ENCODE measurements around the gene UBAC2. TPM values are rescaled to one million over a fixed set of nuclear protein-coding genes. Genes with fewer than 3 reads are reported as not detected.
A peak's percentile ranks its signal among the peaks of the same experiment; 100 is the strongest.
"Not testable (repeated sequence)": the region's sequence is repeated elsewhere in the genome, so short reads cannot be mapped to it uniquely, and the experiment has no call there.

UBAC2 gene
- total RNA-seq, 2 donors from 2014 or later = 72.7 to 80.4 TPM

- Histone ChIP-seq H3K9me3 (ENCODE audit: control insufficient read depth, low read length) (no peaks in the 10 kb centered on the region), H3K27me3 (ENCODE audit: control insufficient read depth, insufficient read depth, low read length, poor library complexity, severe bottlenecking) (no peaks in the 10 kb centered on the region), H3K4me3 (ENCODE audit: low read length) (no peak overlapping the region), H3K27ac (ENCODE audit: low read depth, low read length) (no peak overlapping the region), H3K36me3 (ENCODE audit: control insufficient read depth, insufficient read depth, low read length) (no peaks in the 10 kb centered on the region), H3K9ac (ENCODE audit: extremely low read depth, low read length, poor library complexity, severe bottlenecking) (no peak overlapping the region), H3K4me1 (ENCODE audit: control insufficient read depth, insufficient read depth, low read length) (no peaks in the 10 kb centered on the region)
- Mint-ChIP-seq H3K4me1 (peaks cover 8% of the 10 kb centered on the region), H3K27me3 (ENCODE audit: insufficient read depth) (no peaks in the 10 kb centered on the region), H3K4me3 (no peak overlapping the region), H3K9me3 (peaks cover 1% of the 10 kb centered on the region), H3K27ac (no peak overlapping the region), H3K36me3 (ENCODE audit: low read depth) (peaks cover 11% of the 10 kb centered on the region)
- no peak for DNase-seq
- no peak for TF ChIP-seq CTCF (conservative IDR thresholded peaks at IDR 0.05)
- WGBS, 2 experiments (ENCODE audit: insufficient coverage in 1 of 2, insufficient read length in 1 of 2) = 95 to 97% methylated on average over 7 to 13 of the region's 15 CpGs
Measured at GRCh38 chr13:99227909-99228688, 27.4 kb downstream of the UBAC2 start.

- no peaks in the 10 kb centered on the region for H3K27me3 ChIP-seq (ENCODE audit: control insufficient read depth, insufficient read depth, low read length, poor library complexity, severe bottlenecking)
- H3K36me3 ChIP-seq (ENCODE audit: control insufficient read depth, insufficient read depth, low read length) = no peaks in the 10 kb centered on the region
- H3K27me3 Mint-ChIP-seq (ENCODE audit: insufficient read depth) = no peaks in the 10 kb centered on the region
- H3K4me1 Mint-ChIP-seq = peaks cover 8% of the 10 kb centered on the region
- no peak overlapping the region for H3K4me3 ChIP-seq (ENCODE audit: low read length)
- DNase-seq = no peak
- H3K4me1 ChIP-seq (ENCODE audit: control insufficient read depth, insufficient read depth, low read length) = no peaks in the 10 kb centered on the region
- no peak overlapping the region for H3K27ac ChIP-seq (ENCODE audit: low read depth, low read length)
- H3K4me3 Mint-ChIP-seq = no peak overlapping the region
- peaks cover 9% of the 10 kb centered on the region for H3K36me3 Mint-ChIP-seq (ENCODE audit: low read depth)
- 88 to 91% methylated on average over 9 to 13 of the region's 13 CpGs for WGBS, 2 experiments (ENCODE audit: insufficient coverage in 1 of 2, insufficient read length in 1 of 2)
- H3K9me3 ChIP-seq (ENCODE audit: control insufficient read depth, low read length) = no peaks in the 10 kb centered on the region
- TF ChIP-seq CTCF (conservative IDR thresholded peaks at IDR 0.05) = no peak
- peak overlapping the region; percentile 72 for H3K27ac Mint-ChIP-seq
- H3K9me3 Mint-ChIP-seq = no peaks in the 10 kb centered on the region
- H3K9ac ChIP-seq (ENCODE audit: extremely low read depth, low read length, poor library complexity, severe bottlenecking) = no peak overlapping the region
Measured at GRCh38 chr13:99228737-99229691, 28.4 kb downstream of the UBAC2 start.

- not testable (repeated sequence) for H3K4me3 ChIP-seq (ENCODE audit: low read length); H3K27ac Mint-ChIP-seq; H3K27ac ChIP-seq (ENCODE audit: low read depth, low read length); H3K36me3 Mint-ChIP-seq (ENCODE audit: low read depth); H3K9me3 Mint-ChIP-seq; H3K36me3 ChIP-seq (ENCODE audit: control insufficient read depth, insufficient read depth, low read length); H3K27me3 ChIP-seq (ENCODE audit: control insufficient read depth, insufficient read depth, low read length, poor library complexity, severe bottlenecking); H3K9me3 ChIP-seq (ENCODE audit: control insufficient read depth, low read length); H3K9ac ChIP-seq (ENCODE audit: extremely low read depth, low read length, poor library complexity, severe bottlenecking); H3K4me1 Mint-ChIP-seq; H3K4me3 Mint-ChIP-seq; H3K27me3 Mint-ChIP-seq (ENCODE audit: insufficient read depth); H3K4me1 ChIP-seq (ENCODE audit: control insufficient read depth, insufficient read depth, low read length); DNase-seq
- WGBS, 2 experiments (ENCODE audit: insufficient coverage in 1 of 2, insufficient read length in 1 of 2) = 92 to 94% methylated on average over 6 to 12 of the region's 12 CpGs
Measured at GRCh38 chr13:99230588-99230987, 29.9 kb downstream of the UBAC2 start.
